NCI-H187 (cell line): Measurements from ENCODE around the gene CYP2B6.
"Not testable (repeated sequence)": the region's sequence is repeated elsewhere in the genome, so short reads cannot be mapped to it uniquely, and the experiment has no call there.

Experiments
- DNase-seq, 2 experiments: peaks; one replicate each; lab custom pipeline; 2025; lab: John Stamatoyannopoulos, UW

Gene CYP2B6

DNA sequence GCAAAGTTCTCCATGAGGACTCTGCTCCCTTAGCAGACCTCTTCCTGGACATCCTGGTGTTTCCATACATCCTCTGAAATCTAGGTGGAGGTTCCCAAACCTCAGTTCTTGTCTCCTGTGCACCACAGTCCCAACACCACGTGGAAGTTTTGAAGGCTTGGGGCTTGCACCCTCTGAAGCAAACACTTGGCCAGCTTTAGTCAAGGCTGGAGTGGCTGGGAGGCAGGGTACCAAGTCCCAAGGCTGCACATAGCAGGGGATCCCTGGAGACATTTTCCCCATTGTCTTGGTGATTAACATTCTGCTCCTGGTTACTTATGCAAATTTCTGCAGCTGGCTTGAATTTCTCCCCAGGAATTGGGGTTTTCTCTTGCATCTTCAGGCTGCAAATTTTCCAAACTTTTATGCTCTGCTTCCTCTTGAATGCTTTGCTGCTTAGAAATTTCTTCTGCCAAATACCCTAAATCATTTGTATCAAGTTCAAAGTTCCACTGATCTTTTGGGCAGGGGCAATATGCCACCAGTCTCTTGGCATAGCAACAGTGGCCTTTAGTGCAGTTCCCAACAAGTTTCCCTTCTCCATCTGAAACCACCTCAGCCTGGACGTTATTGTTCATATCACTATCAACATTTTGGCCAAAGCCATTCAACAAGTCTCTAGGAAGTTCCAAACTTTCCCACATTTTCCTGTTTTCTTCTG lies 10.2 kb upstream of the CYP2B6 start:
- not testable (repeated sequence) for DNase-seq

DNA sequence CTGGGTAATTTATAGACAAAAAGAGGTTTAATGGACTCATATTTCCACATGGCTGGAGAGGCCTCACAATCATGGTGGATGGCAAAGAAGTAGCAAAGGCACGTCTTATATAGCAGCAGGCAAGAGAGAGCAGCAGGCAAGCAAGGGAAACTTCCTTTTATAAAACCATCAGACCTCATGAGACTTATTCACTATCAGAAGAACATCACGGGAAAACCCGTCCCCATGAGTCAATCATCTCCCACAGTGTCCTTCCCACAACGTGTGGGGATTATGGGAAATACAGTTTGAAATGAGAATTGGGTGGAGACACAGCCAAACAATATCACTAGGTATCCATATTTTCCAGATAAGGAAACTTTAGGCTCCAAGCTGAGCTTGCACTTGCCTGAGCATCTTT lies 9.5 kb upstream of the CYP2B6 start:
- DNase-seq, result no peak

DNA sequence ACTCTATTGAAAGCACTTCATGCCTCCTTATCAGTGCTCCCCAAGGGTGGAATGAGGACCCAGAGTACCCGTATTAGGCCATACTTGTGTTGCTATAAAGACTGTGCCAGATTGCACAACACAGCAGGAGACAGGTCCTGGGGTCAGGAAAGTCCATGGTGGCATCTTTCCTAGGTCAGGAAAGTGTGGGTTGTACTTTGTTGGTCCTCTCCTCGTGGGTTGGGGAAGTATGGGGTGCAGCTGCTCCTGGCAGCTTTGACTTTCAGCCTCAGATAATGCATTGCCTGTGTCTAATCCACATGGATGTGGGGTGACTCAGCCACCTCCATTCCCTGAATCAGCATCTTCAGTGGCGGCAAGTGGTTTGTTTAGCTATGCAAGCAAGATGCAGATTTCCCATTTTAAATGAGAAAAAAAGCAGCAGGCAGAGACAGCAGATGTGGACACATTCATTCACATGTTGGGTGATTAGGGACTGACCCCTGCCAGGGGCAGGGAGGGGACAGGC lies 8.4 kb upstream of the CYP2B6 start:
- no peak for DNase-seq

DNA sequence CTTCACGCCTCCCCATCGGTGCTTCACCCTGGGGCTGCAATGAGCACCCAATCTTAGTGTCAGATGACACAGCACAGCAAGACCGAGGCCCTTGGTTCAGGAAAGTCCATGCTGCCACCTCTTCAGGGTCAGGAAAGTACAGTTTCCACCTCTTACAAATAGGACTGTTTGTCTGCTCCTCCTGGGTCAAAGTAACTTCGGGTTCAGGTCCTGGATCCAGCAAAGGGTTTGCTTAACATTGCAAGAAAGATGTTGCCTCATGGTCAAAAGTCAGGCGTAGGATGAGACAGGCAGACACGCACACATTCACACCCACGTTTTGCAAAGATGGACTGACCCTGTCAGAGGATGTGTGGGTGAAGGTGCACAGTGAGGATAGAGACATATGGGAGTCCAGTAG lies 1.6 kb upstream of the CYP2B6 start:
- DNase-seq, result no peak

- no peak for DNase-seq
These were observed 4.3 kb downstream of the CYP2B6 start for GRCh38 chr19:40995355-40995754.

GRCh38 chr19:40999018-40999417 lies 7.9 kb downstream of the CYP2B6 start:
- not testable (repeated sequence) for DNase-seq

GRCh38 chr19:41000310-41000737 lies 9.2 kb downstream of the CYP2B6 start:
- DNase-seq, result no peak

DNA sequence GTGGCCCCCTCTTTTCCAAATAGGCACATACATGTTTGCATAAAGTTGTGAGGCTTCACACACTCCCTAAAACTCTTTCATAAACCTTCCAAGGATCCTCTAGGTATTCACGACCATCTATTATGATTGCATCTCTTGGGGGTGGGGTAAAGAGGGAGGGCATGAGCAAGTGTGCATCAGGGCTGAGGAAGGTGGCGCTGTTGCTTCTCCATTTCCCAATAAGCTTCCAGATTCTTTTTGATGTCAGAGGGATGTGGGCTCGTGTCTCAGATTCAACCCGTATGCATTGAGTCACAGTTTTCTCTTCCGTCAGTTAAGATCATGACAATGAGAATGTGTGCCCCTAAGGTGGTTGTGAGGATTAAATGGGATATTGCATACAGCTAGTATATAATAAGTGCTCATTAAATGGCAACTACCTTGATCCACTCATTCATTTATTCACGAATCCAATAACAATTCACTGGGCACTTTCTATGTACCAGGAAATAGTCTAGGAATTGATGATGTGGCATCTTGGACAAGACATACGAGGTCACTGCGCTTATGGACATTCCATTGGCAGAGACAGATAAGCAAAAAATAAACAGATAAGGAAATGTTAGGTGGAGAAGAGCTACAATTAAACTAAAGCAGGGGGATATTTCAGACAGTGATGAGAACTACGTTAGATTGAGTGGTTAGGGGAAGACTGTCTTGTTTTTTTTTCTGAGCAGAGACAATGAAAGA lies 10.3 kb downstream of the CYP2B6 start:
- DNase-seq, result no peak

DNA sequence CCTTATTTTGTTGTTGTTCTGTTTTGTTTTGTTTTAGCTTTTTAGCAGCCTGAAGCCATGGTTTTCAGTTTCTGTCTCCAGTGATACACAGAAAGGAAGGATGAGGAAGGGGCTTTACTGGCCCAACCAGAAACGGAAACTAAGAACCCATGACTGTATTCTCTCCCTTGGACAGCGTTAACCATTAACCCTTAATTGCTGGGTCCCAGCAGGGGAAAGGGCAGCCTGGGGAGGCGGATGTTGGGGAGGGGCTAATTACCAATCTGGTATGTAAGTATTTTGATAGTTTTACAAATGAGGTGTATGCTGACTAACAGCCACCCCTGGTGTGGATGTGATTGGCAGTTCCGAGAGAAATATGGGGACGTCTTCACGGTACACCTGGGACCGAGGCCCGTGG lies 12.6 kb downstream of the CYP2B6 start:
- DNase-seq, result not testable (repeated sequence)

DNA sequence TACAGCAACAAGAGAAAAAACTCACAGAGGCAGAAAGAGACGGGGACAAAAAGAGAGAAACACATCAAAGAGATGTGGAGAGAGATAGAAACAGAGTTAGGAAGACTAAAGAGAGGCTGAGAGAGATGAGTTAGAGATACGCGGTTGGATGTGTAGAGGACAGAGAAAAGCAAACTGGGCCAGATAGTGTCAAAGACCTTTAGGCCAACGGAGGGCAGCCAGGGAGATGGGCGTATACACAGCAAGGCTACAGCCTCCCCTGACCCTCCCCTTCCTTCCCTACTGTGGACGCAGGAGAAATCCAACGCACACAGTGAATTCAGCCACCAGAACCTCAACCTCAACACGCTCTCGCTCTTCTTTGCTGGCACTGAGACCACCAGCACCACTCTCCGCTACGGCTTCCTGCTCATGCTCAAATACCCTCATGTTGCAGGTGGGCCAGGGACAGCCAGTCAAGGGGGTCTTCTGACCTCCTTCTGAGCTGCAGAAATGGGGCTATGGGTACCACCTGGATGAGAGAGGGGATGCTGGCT lies 18.7 kb downstream of the CYP2B6 start:
- DNase-seq, result no peak

- DNase-seq, result no peak
These were observed 22.3 kb downstream of the CYP2B6 start for GRCh38 chr19:41013359-41013758.

DNA sequence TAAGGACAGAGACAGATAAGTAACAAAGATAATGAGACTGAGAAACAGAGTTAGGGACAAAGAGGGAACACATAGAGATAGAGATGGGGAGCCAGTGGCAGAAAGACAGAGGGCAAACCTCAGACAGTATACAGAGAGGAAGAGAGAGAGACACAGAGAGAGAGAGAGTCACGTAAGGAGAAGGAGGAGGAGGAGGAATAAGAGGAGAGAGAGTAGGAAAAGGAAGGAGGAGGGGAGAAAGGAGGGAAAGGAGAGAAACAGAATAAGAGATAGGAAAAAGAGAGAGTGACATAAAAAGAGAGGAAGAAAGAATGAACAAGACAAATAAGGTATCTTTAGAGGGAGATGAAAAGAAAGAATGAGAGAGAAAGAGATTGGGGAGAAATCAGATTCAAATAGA lies 23.6 kb downstream of the CYP2B6 start:
- DNase-seq, result no peak

- DNase-seq, result no peak
These were observed 25.5 kb downstream of the CYP2B6 start for GRCh38 chr19:41016488-41017071.

DNA sequence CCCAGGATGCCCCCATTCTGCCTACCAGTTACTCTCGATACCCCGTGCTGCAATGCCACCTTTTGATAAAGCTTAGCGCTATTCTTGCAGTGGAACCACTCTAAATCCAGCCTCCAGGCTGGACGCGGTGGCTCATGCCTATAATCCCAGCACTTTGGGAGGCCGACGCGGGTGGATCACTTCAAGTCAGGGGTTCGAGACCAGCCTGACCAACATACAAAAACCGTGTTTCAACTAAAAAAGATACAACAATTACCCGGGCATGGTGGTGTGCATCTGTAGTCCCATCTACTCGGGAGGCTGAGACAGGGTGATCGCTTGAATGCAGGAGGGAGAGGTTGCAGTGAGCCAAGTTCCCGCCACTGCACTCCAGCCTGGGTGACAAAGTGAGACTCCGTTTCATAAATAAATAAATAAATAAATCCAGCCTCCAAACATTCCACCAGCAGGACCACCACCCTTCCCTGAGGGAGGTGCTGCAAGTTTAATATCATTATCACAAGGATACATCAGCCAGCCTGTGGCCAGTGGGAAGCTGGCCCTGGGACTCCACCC lies 27.7 kb downstream of the CYP2B6 start:
- DNase-seq, result no peak

- DNase-seq, result no peak
These were observed 28.3 kb downstream of the CYP2B6 start for GRCh38 chr19:41019346-41019745.

- DNase-seq, result no peak
These were observed 32.1 kb downstream of the CYP2B6 start for GRCh38 chr19:41023193-41023592.

- no peak for DNase-seq
These were observed 34.3 kb downstream of the CYP2B6 start for GRCh38 chr19:41025411-41025810.

GRCh38 chr19:41025871-41026270 lies 34.8 kb downstream of the CYP2B6 start:
- DNase-seq, result no peak

DNA sequence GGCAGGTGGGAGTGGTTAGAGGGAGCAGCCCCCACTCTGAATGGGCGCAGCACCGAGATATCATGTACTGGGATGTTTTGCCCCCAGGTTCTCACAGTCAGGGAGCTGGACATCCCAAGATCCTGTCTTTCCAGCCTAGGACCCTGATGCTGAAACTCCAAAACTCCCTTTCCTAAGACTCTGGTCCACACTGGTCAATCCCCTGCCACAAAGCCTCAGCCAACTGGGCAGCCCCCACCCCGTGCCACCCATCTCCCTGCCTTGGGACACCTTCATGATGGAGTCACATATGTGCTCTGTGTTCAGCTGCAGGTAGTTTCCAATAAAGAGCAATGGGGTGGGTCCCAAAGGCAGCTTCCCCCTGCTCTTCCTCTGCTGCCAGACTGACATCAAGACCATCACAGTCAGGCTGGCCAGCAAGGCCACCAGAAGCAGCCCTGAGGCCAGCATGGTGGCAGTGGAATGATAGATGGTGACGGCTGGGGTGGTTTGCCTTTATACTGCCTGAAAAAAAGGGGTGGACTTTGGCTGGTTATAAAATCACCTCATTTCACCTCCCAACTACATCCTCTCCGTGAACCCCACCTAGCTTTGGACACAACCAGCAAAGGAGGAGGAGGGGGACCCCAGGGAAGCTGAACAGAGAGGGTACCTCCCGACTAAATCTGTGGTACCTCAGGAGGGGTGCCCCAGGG lies 36.3 kb downstream of the CYP2B6 start:
- no peak for DNase-seq

- DNase-seq, result no peak
These were observed 38.7 kb downstream of the CYP2B6 start for GRCh38 chr19:41029524-41030432.

DNA sequence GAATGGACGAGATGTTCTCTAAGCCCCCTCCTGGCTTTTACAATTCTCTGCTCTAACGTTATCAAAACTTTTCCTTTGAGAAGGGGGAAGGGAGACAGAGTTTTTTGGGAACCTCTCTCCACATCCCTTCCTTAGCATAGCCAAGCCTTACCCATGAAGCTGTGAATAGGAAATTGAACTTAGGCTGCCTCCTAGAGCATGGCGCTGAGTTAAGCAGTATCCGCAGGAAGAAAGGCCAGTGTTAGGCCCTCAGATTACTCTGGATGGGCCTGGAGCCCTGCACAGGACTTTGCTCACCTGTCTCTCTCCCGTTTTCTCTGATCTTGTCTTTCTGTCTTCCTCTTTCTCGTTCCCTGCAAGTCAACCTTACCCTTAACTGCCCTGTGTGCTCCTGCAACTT lies 39.6 kb downstream of the CYP2B6 start:
- DNase-seq, result no peak
